ENCODE measurements around the gene PRUNE2. TPM values are rescaled to one million over a fixed set of nuclear protein-coding genes. Genes with fewer than 3 reads are reported as not detected.

The PRUNE2 gene
- polyA plus RNA-seq, 1 donor (not counting 4 experiments of a cell fraction or from before 2014, with no cell fraction given): 0.41 TPM

GRCh38 chr9:76583256-76583655 is 322.7 kb downstream of the PRUNE2 start:
- Histone ChIP-seq H3K4me3 (ENCODE audit: control insufficient read depth in 2 of 3, extremely low read depth in 1 of 3, insufficient read depth in 2 of 3, low read depth in 1 of 3, low read length in 3 of 3) (no peak overlapping the region), H3K27me3 (ENCODE audit: control insufficient read depth, extremely low read depth, insufficient read depth, low read length) (no peaks in the 10 kb centered on the region), H3K79me2 (ENCODE audit: control insufficient read depth, insufficient read depth, low read length) (no peaks in the 10 kb centered on the region), H3K9me3 (ENCODE audit: control insufficient read depth, low read depth, low read length) (no peaks in the 10 kb centered on the region), H4K20me1 (ENCODE audit: control insufficient read depth, extremely low read depth, insufficient read depth, low read length) (no peaks in the 10 kb centered on the region), H3K9me1 (ENCODE audit: control insufficient read depth, extremely low read depth, insufficient read depth, low read length) (no peaks in the 10 kb centered on the region), H2AFZ (ENCODE audit: control insufficient read depth, low read length) (no peak overlapping the region), H3K27ac (ENCODE audit: control insufficient read depth, insufficient read depth, low read length) (no peak overlapping the region), H3K36me3 (ENCODE audit: control insufficient read depth in 2 of 2, extremely low read depth in 1 of 2, insufficient read depth in 2 of 2, low read length in 2 of 2) (no peaks in the 10 kb centered on the region), H3K9ac (ENCODE audit: control insufficient read depth, extremely low read depth, insufficient read depth, low read length) (no peak overlapping the region), H3K4me1 (ENCODE audit: control insufficient read depth, extremely low read depth, insufficient read depth, low read length) (no peaks in the 10 kb centered on the region), H3K4me2 (ENCODE audit: control insufficient read depth, extremely low read depth, insufficient read depth, low read depth, low read length) (no peak overlapping the region)
- FAIRE-seq (no peak), DNase-seq (ENCODE audit: low read depth, low spot score) (no peak)
- TF ChIP-seq CTCF (optimal IDR thresholded peaks at IDR 0.05 in 1 of 3, IDR thresholded peaks at IDR 0.05 in 1 of 3, conservative IDR thresholded peaks at IDR 0.05 in 1 of 3; ENCODE audit: extremely low read depth in 1 of 3, insufficient read depth in 2 of 3, low read length in 3 of 3): no peak
- TF ChIP-seq EZH2 (IDR thresholded peaks at IDR 0.05; ENCODE audit: low read length): no peak
- dilution Hi-C loops (cut with MboI; ENCODE audit: extremely low pct_ligation_motif_present, low sequenced_read_pairs): no loop called here

DNA sequence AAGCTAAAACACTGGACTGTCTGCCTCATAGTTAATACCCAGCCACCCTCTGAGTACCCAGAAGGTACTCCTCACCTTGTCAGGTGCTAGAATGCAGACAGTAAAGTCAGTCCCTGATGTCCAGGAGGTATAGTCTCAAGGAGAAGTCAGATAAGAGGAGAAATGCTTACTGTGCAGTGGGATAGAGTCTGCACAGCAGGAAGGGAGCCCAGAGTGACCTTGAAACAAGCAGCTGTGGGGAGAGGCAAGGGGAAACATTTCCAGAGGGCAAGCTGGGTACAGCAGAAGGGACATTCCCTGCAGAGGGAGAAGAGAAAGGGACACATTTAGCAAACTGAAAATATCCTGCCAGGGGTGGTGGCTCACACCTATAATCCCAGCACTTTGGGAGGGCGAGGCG is 324.2 kb downstream of the PRUNE2 start:
- Histone ChIP-seq H3K36me3 (ENCODE audit: control insufficient read depth in 2 of 2, extremely low read depth in 1 of 2, insufficient read depth in 2 of 2, low read length in 2 of 2) (no peaks in the 10 kb centered on the region), H3K27ac (ENCODE audit: control insufficient read depth, insufficient read depth, low read length) (no peak overlapping the region), H3K9me3 (ENCODE audit: control insufficient read depth, low read depth, low read length) (no peaks in the 10 kb centered on the region), H3K4me3 (ENCODE audit: control insufficient read depth in 2 of 3, extremely low read depth in 1 of 3, insufficient read depth in 2 of 3, low read depth in 1 of 3, low read length in 3 of 3) (no peak overlapping the region), H3K4me1 (ENCODE audit: control insufficient read depth, extremely low read depth, insufficient read depth, low read length) (no peaks in the 10 kb centered on the region), H3K79me2 (ENCODE audit: control insufficient read depth, insufficient read depth, low read length) (no peaks in the 10 kb centered on the region), H4K20me1 (ENCODE audit: control insufficient read depth, extremely low read depth, insufficient read depth, low read length) (no peaks in the 10 kb centered on the region), H3K27me3 (ENCODE audit: control insufficient read depth, extremely low read depth, insufficient read depth, low read length) (no peaks in the 10 kb centered on the region), H3K9me1 (ENCODE audit: control insufficient read depth, extremely low read depth, insufficient read depth, low read length) (no peaks in the 10 kb centered on the region), H3K4me2 (ENCODE audit: control insufficient read depth, extremely low read depth, insufficient read depth, low read depth, low read length) (no peak overlapping the region), H3K9ac (ENCODE audit: control insufficient read depth, extremely low read depth, insufficient read depth, low read length) (no peak overlapping the region), H2AFZ (ENCODE audit: control insufficient read depth, low read length) (no peak overlapping the region)
- TF ChIP-seq EZH2 (IDR thresholded peaks at IDR 0.05; ENCODE audit: low read length) (no peak), CTCF (optimal IDR thresholded peaks at IDR 0.05 in 1 of 3, IDR thresholded peaks at IDR 0.05 in 1 of 3, conservative IDR thresholded peaks at IDR 0.05 in 1 of 3; ENCODE audit: extremely low read depth in 1 of 3, insufficient read depth in 2 of 3, low read length in 3 of 3) (no peak)
- dilution Hi-C loops (cut with MboI; ENCODE audit: extremely low pct_ligation_motif_present, low sequenced_read_pairs): no loop called here
- FAIRE-seq (no peak), DNase-seq (ENCODE audit: low read depth, low spot score) (no peak)

All from keratinocyte (primary cell).